OCI-LY3 (cell line): ENCODE results near the gene HEMK1.

Experiments
- H2AFZ ChIP-seq: fragments of 200-600, 300-600 bp; shearing (Covaris generic); 2 replicates; pipeline ENCODE4 v1.6.0; 2014; ENCODE audit warnings: antibody characterized with exemption, low read depth, low read length
- H3K27ac ChIP-seq: fragments of 200-600, 300-600 bp; sonication (generic); 2 replicates; pipeline ENCODE4 v1.5.1; 2014; ENCODE audit warnings: mild to moderate bottlenecking, low read length, moderate library complexity, mixed read lengths
- H3K27me3 ChIP-seq: fragments of 200-600, 300-600 bp; sonication (generic); 2 replicates; pipeline ENCODE4 v1.6.1; 2014; ENCODE audit warnings: low read depth, low read length, mixed read lengths
- H3K36me3 ChIP-seq: fragments of 200-600, 300-600 bp; sonication (generic); replicated peaks from 2 replicates; pipeline ENCODE3; 2014; ENCODE audit warnings: low read depth, low read length, mixed read lengths
- H3K4me1 ChIP-seq: fragments of 300-600, 200-600 bp; sonication (generic); 2 replicates; pipeline ENCODE4 v1.6.1; 2014; ENCODE audit warnings: low read length, mixed read lengths
- H3K4me2 ChIP-seq: fragments of 200-600, 300-600 bp; sonication (generic); 2 replicates; pipeline ENCODE4 v1.6.1; 2014; ENCODE audit warnings: low read length, mixed read lengths
- H3K4me3 ChIP-seq: fragments of 300-600, 200-600 bp; sonication (generic); 2 replicates; pipeline ENCODE4 v1.5.1; 2014; ENCODE audit warnings: antibody characterized with exemption, mild to moderate bottlenecking, low read length, moderate library complexity
- H3K79me2 ChIP-seq: fragments of 300-600, 200-600 bp; shearing (Covaris generic); 2 replicates; pipeline ENCODE4 v1.6.1; 2014; ENCODE audit warnings: mild to moderate bottlenecking, low read length, mixed read lengths
- H3K9ac ChIP-seq: fragments of 300-600, 200-600 bp; shearing (Covaris generic); 2 replicates; pipeline ENCODE4 v1.6.0; 2014; ENCODE audit warnings: mild to moderate bottlenecking, low read length, moderate library complexity
- H3K9me3 ChIP-seq: fragments of 200-600, 300-600 bp; shearing (Covaris generic); 2 replicates; pipeline ENCODE4 v1.6.1; 2014; ENCODE audit warnings: low read length, mixed read lengths; ENCODE audit not compliant: insufficient read depth
- H4K20me1 ChIP-seq: fragments of 200-600, 300-600 bp; sonication (generic); 2 replicates; pipeline ENCODE4 v1.6.1; 2016; ENCODE audit warnings: low read length, mixed read lengths; ENCODE audit not compliant: insufficient read depth
- CTCF ChIP-seq: fragments of 200-600, 300-600 bp; sonication (generic); IDR thresholded peaks from 2 replicates; pipeline ENCODE4 v1.5.1; 2014; ENCODE audit warnings: antibody characterized with exemption, low read length, low read depth
- EZH2phosphoT487 ChIP-seq: fragments of 200-600 bp; shearing (Covaris generic); IDR thresholded peaks from 2 replicates; pipeline ENCODE4 v1.6.1; 2018; ENCODE audit warnings: antibody characterized with exemption, mixed run types, low read depth

The HEMK1 gene

GRCh38 chr3:50604628-50605588, 35.6 kb downstream of the HEMK1 start:
- Histone ChIP-seq H3K27me3 (no peaks in the 10 kb centered on the region), H3K4me3 (no peak overlapping the region), H3K79me2 (no peaks in the 10 kb centered on the region), H3K9me3 (no peaks in the 10 kb centered on the region), H3K9ac (peak overlapping the region; percentile 9; the same call in 1 of the 2 replicates), H3K4me2 (peak overlapping the region; percentile 49), H4K20me1 (no peaks in the 10 kb centered on the region), H2AFZ (no peak overlapping the region), H3K27ac (peak overlapping the region; percentile 22), H3K36me3 (no peaks in the 10 kb centered on the region), H3K4me1 (peaks cover 42% of the 10 kb centered on the region)
- TF ChIP-seq CTCF = no peak
- TF ChIP-seq EZH2phosphoT487 = no peak

GRCh38 chr3:50605901-50606326, 36.6 kb downstream of the HEMK1 start:
- TF ChIP-seq CTCF (no peak), EZH2phosphoT487 (no peak)
- Histone ChIP-seq H3K4me1 (peaks cover 38% of the 10 kb centered on the region), H3K9me3 (no peaks in the 10 kb centered on the region), H3K27ac (no peak overlapping the region), H3K36me3 (no peaks in the 10 kb centered on the region), H3K4me3 (no peak overlapping the region), H3K27me3 (peaks cover 4% of the 10 kb centered on the region; the same call in 1 of the 2 replicates), H3K79me2 (no peaks in the 10 kb centered on the region), H3K4me2 (peak overlapping the region; percentile 49; the same call in 1 of the 2 replicates), H3K9ac (no peak overlapping the region), H4K20me1 (no peaks in the 10 kb centered on the region), H2AFZ (no peak overlapping the region)

GRCh38 chr3:50606596-50606995, 37.3 kb downstream of the HEMK1 start:
- no peaks in the 10 kb centered on the region for H3K36me3 ChIP-seq
- H4K20me1 ChIP-seq = no peaks in the 10 kb centered on the region
- H3K27ac ChIP-seq = no peak overlapping the region
- H3K4me1 ChIP-seq = peaks cover 36% of the 10 kb centered on the region
- no peak overlapping the region for H2AFZ ChIP-seq
- H3K4me2 ChIP-seq = no peak overlapping the region
- peaks cover 4% of the 10 kb centered on the region; the same call in 1 of the 2 replicates for H3K27me3 ChIP-seq
- H3K9me3 ChIP-seq = no peaks in the 10 kb centered on the region
- H3K9ac ChIP-seq = no peak overlapping the region
- H3K4me3 ChIP-seq = no peak overlapping the region
- TF ChIP-seq CTCF (no peak), EZH2phosphoT487 (no peak)
- no peaks in the 10 kb centered on the region for H3K79me2 ChIP-seq

GRCh38 chr3:50607271-50608091, 38.2 kb downstream of the HEMK1 start:
- Histone ChIP-seq H3K36me3 (no peaks in the 10 kb centered on the region), H3K9ac (no peak overlapping the region), H3K27ac (no peak overlapping the region), H3K79me2 (no peaks in the 10 kb centered on the region), H3K4me1 (peaks cover 33% of the 10 kb centered on the region), H4K20me1 (no peaks in the 10 kb centered on the region), H3K4me3 (no peak overlapping the region), H3K27me3 (peaks cover 8% of the 10 kb centered on the region), H3K9me3 (no peaks in the 10 kb centered on the region), H3K4me2 (no peak overlapping the region), H2AFZ (no peak overlapping the region)
- TF ChIP-seq EZH2phosphoT487 = no peak
